H1 (cell line): Measurements from ENCODE around the gene IL18BP. TPM values are rescaled to one million over a fixed set of nuclear protein-coding genes. Genes with fewer than 3 reads are reported as not detected.

ENCODE experiments used
- CTCF ChIA-PET: fragments of 300-600 bp; sonication (Branson Sonifier 250); formaldehyde crosslinking; loops from one replicate; lab custom pipeline; 2021; ENCODE audit not compliant: partially characterized antibody; lab: Charles Lee
- POLR2A ChIA-PET: fragments of 300-600 bp; sonication (Branson Sonifier 250); formaldehyde crosslinking; loops from one replicate; lab custom pipeline; 2021; ENCODE audit warnings: inconsistent platforms; ENCODE audit not compliant: partially characterized antibody; lab: Charles Lee
- DNase-seq, 2 experiments: peaks; one replicate each; pipeline versions ENCODE4 v3.0.0 to v3.0.0-alpha.2; 2010 to 2022; ENCODE audit warnings: low spot score in 2 of 2, low read depth in 1 of 2, mixed read lengths in 1 of 2
- FAIRE-seq: peaks from 2 replicates; lab custom pipeline; 2011; peaks lifted over from hg19 to GRCh38; lab: Jason Lieb, UNC
- H2AFZ ChIP-seq: 2 replicates; pipeline ENCODE4 v1.8.1; 2012; ENCODE audit warnings: low read length, inconsistent platforms
- H2AK5ac ChIP-seq: 2 replicates; pipeline ENCODE4 v1.6.1; 2013; ENCODE audit warnings: low read depth, low read length
- H2BK120ac ChIP-seq: replicated peaks from 2 replicates; pipeline ENCODE3; 2013; ENCODE audit warnings: low read depth, low read length, inconsistent platforms
- H2BK12ac ChIP-seq: 2 replicates; pipeline ENCODE4 v1.6.1; 2013; ENCODE audit warnings: low read depth, low read length
- H2BK15ac ChIP-seq: 2 replicates; pipeline ENCODE4 v1.6.1; 2013; ENCODE audit warnings: low read length
- H2BK20ac ChIP-seq: 2 replicates; pipeline ENCODE4 v1.6.1; 2013; ENCODE audit warnings: low read length
- H2BK5ac ChIP-seq: 2 replicates; pipeline ENCODE4 v1.6.1; 2013; ENCODE audit warnings: low read depth, low read length
- H3K14ac ChIP-seq: 2 replicates; pipeline ENCODE4 v1.6.1; 2013; ENCODE audit warnings: inconsistent platforms; ENCODE audit not compliant: insufficient read length
- H3K18ac ChIP-seq: 2 replicates; pipeline ENCODE4 v1.6.1; 2013; ENCODE audit warnings: low read length; ENCODE audit errors: extremely low read depth
- H3K23ac ChIP-seq: 2 replicates; pipeline ENCODE4 v1.6.1; 2013; ENCODE audit warnings: inconsistent platforms; ENCODE audit not compliant: insufficient read length
- H3K23me2 ChIP-seq: 2 replicates; pipeline ENCODE4 v1.6.1; 2013; ENCODE audit warnings: low read depth, low read length
- H3K27ac ChIP-seq: 2 replicates; pipeline ENCODE4 v1.6.1; 2011; ENCODE audit warnings: low read depth, low read length, inconsistent platforms
- H3K27me3 ChIP-seq, 4 experiments: replicated peaks in 1 of 4; 1 replicate in 1 of 4; 2 replicates in 3 of 4; pipeline versions ENCODE4 v1.6.1 to v1.8.1; 2011 to 2013; ENCODE audit warnings: low read length in 3 of 4, mild to moderate bottlenecking in 3 of 4, inconsistent platforms in 2 of 4, mixed read lengths in 2 of 4, moderate library complexity in 1 of 4; ENCODE audit not compliant: control insufficient read depth in 3 of 4, insufficient read depth in 3 of 4; ENCODE audit errors: extremely low read depth in 1 of 4
- H3K36me3 ChIP-seq, 4 experiments: 2 replicates each; pipeline versions ENCODE4 v1.6.1 to v1.8.1; 2011 to 2013; ENCODE audit warnings: mild to moderate bottlenecking in 4 of 4, low read length in 3 of 4, moderate library complexity in 2 of 4, control low read depth in 1 of 4, inconsistent platforms in 1 of 4; ENCODE audit not compliant: insufficient read depth in 4 of 4, control insufficient read depth in 2 of 4
- H3K4ac ChIP-seq: replicated peaks from 2 replicates; pipeline ENCODE3; 2013; ENCODE audit warnings: low read length, low read depth, mixed read lengths, inconsistent platforms; ENCODE audit not compliant: insufficient read length
- H3K4me1 ChIP-seq, 4 experiments: replicated peaks in 1 of 4; 1 replicate in 1 of 4; 2 replicates in 3 of 4; pipeline versions ENCODE4 v1.6.1 to v1.8.1; 2011 to 2013; ENCODE audit warnings: low read length in 3 of 4, inconsistent platforms in 2 of 4, mixed read lengths in 1 of 4; ENCODE audit not compliant: insufficient read depth in 4 of 4, control insufficient read depth in 3 of 4
- H3K4me2 ChIP-seq, 2 experiments: 2 replicates each; pipeline versions ENCODE4 v1.6.1 to v1.8.1; 2011 to 2013; ENCODE audit warnings: low read depth in 2 of 2, low read length in 2 of 2, control low read depth in 1 of 2, inconsistent platforms in 1 of 2, mild to moderate bottlenecking in 1 of 2; ENCODE audit not compliant: insufficient read depth in 1 of 2
- H3K4me3 ChIP-seq, 4 experiments: fragments of 200-600, 300-600 bp in 1 of 4; sonication (generic), shearing (Covaris generic), sonication (Bioruptor Twin) in 1 of 4; 2 replicates each; pipeline versions ENCODE4 v1.5.1 to v1.8.1; 2011 to 2016; ENCODE audit warnings: low read length in 4 of 4, low read depth in 3 of 4, control low read depth in 2 of 4, inconsistent platforms in 2 of 4, mild to moderate bottlenecking in 2 of 4, mixed read lengths in 1 of 4, moderate library complexity in 1 of 4; ENCODE audit not compliant: insufficient read depth in 2 of 4; ENCODE audit errors: extremely low read depth in 1 of 4
- H3K56ac ChIP-seq: replicated peaks from 2 replicates; pipeline ENCODE3; 2013; ENCODE audit warnings: low read depth, mild to moderate bottlenecking, mixed read lengths, low read length, inconsistent platforms; ENCODE audit not compliant: insufficient read length
- H3K79me1 ChIP-seq: 2 replicates; pipeline ENCODE4 v1.6.1; 2013; ENCODE audit warnings: low read depth, low read length, control low read depth
- H3K79me2 ChIP-seq, 2 experiments: 2 replicates each; pipeline versions ENCODE4 v1.6.1 to v1.8.1; 2012 to 2013; ENCODE audit warnings: low read length in 2 of 2, mild to moderate bottlenecking in 2 of 2, inconsistent platforms in 1 of 2; ENCODE audit not compliant: insufficient read depth in 2 of 2, control insufficient read depth in 1 of 2
- H3K9ac ChIP-seq, 4 experiments: replicated peaks in 1 of 4; 1 replicate in 1 of 4; 2 replicates in 3 of 4; pipeline versions ENCODE4 v1.6.1 to v1.8.1; 2011 to 2013; ENCODE audit warnings: low read depth in 3 of 4, low read length in 3 of 4, control low read depth in 2 of 4, mild to moderate bottlenecking in 2 of 4, moderate library complexity in 2 of 4, inconsistent platforms in 1 of 4; ENCODE audit errors: extremely low read depth in 1 of 4
- H3K9me3 ChIP-seq, 2 experiments: 2 replicates each; pipeline versions ENCODE4 v1.6.1 to v1.8.1; 2012 to 2013; ENCODE audit warnings: mild to moderate bottlenecking in 2 of 2, moderate library complexity in 2 of 2, control low read depth in 1 of 2, inconsistent platforms in 1 of 2, low read depth in 1 of 2, low read length in 1 of 2, mixed read lengths in 1 of 2; ENCODE audit not compliant: insufficient read depth in 2 of 2
- H4K20me1 ChIP-seq, 2 experiments: replicated peaks in 1 of 2; 2 replicates each; pipeline versions ENCODE3 to v1.8.1; 2011 to 2013; ENCODE audit warnings: inconsistent platforms in 2 of 2, low read length in 2 of 2, mild to moderate bottlenecking in 1 of 2; ENCODE audit not compliant: insufficient read depth in 2 of 2, control insufficient read depth in 1 of 2
- H4K5ac ChIP-seq: 2 replicates; pipeline ENCODE4 v1.6.1; 2013; ENCODE audit warnings: low read length, low read depth, mixed read lengths, inconsistent platforms; ENCODE audit not compliant: insufficient read length
- H4K8ac ChIP-seq: 2 replicates; pipeline ENCODE4 v1.8.0; 2013; ENCODE audit warnings: mild to moderate bottlenecking, moderate library complexity, low read length, inconsistent platforms; ENCODE audit not compliant: insufficient read depth; ENCODE audit errors: extremely low read depth
- H4K91ac ChIP-seq: replicated peaks from 2 replicates; pipeline ENCODE3; 2013; ENCODE audit warnings: low read length, mixed read lengths, inconsistent platforms; ENCODE audit not compliant: insufficient read length
- ASH2L ChIP-seq: fragments of 200-600, 300-600 bp; sonication (generic); IDR thresholded peaks from one replicate; pipeline ENCODE4 v1.7.1; 2017; ENCODE audit warnings: low read length
- CBX8 ChIP-seq: fragments of 300-800, 300-1000 bp; sonication (generic); IDR thresholded peaks from 2 replicates; pipeline ENCODE4 v1.7.1; 2016; ENCODE audit warnings: low read depth, low read length, borderline replicate concordance
- CEBPB ChIP-seq: IDR thresholded peaks from 2 replicates; pipeline ENCODE4 v1.6.1; 2012; ENCODE audit warnings: low read depth, low read length
- GTF2F1 ChIP-seq: IDR thresholded peaks from 2 replicates; pipeline ENCODE4 v1.6.1; 2012; ENCODE audit warnings: low read depth, low read length, improper control_type of control experiment, borderline replicate concordance
- JUND ChIP-seq: IDR thresholded peaks from 2 replicates; pipeline ENCODE4 v1.6.1; 2011; ENCODE audit warnings: mild to moderate bottlenecking, improper control_type of control experiment, low read length
- KDM1A ChIP-seq: fragments of 200-600, 300-600 bp; sonication (generic); IDR thresholded peaks from 2 replicates; pipeline ENCODE4 v1.7.1; 2016; ENCODE audit warnings: mild to moderate bottlenecking, low read length, borderline replicate concordance
- MAFK ChIP-seq: IDR thresholded peaks from 2 replicates; pipeline ENCODE4 v1.6.1; 2012; ENCODE audit warnings: low read depth, mild to moderate bottlenecking, improper control_type of control experiment, low read length
- NRF1 ChIP-seq: IDR thresholded peaks from 2 replicates; pipeline ENCODE4 v1.6.1; 2011; ENCODE audit warnings: mild to moderate bottlenecking, low read depth, low read length, improper control_type of control experiment
- POLR2AphosphoS5 ChIP-seq: IDR thresholded peaks from 2 replicates; pipeline ENCODE4 v1.6.1; 2011; ENCODE audit warnings: low read depth, low read length
- RBBP5 ChIP-seq: IDR thresholded peaks from 2 replicates; pipeline ENCODE4 v1.7.1; 2012; ENCODE audit warnings: low read depth, mild to moderate bottlenecking, inconsistent platforms, low read length, moderate library complexity, borderline replicate concordance
- SIX5 ChIP-seq: IDR thresholded peaks from 2 replicates; pipeline ENCODE4 v1.6.1; 2011; ENCODE audit warnings: mild to moderate bottlenecking, low read depth, low read length
- SP1 ChIP-seq: IDR thresholded peaks from 2 replicates; pipeline ENCODE4 v1.6.1; 2011; ENCODE audit warnings: low read depth, low read length
- SP4 ChIP-seq: IDR thresholded peaks from 2 replicates; pipeline ENCODE4 v1.6.1; 2012; ENCODE audit warnings: low read length, inconsistent platforms
- TAF1 ChIP-seq: IDR thresholded peaks from 2 replicates; pipeline ENCODE4 v1.6.1; 2011; ENCODE audit warnings: mild to moderate bottlenecking, low read depth, low read length
- TCF12 ChIP-seq: IDR thresholded peaks from 2 replicates; pipeline ENCODE4 v1.6.1; 2011; ENCODE audit warnings: low read depth, mild to moderate bottlenecking, low read length
- TEAD4 ChIP-seq: IDR thresholded peaks from 2 replicates; pipeline ENCODE4 v1.6.1; 2012; ENCODE audit warnings: low read depth, low read length, inconsistent platforms, mixed read lengths
- ZNF274 ChIP-seq: IDR thresholded peaks from 2 replicates; pipeline ENCODE4 v1.7.0; 2012; ENCODE audit warnings: low read length, borderline replicate concordance; ENCODE audit errors: extremely low read depth
- WGBS, 2 experiments: shearing (Covaris generic) in 1 of 2; methylation state at CpG; one replicate each; pipeline versions ENCODE4 v1.1.6 to v1.1.7; 2013 to 2015; ENCODE audit warnings: low lambda C conversion rate in 2 of 2, mixed read lengths in 2 of 2, inconsistent platforms in 1 of 2, low coverage in 1 of 2, missing lambda C conversion rate in 1 of 2; ENCODE audit not compliant: insufficient replicate concordance in 2 of 2, insufficient coverage in 1 of 2, insufficient read length in 1 of 2; ENCODE audit errors: extremely low coverage in 1 of 2, missing lambda C conversion rate in 1 of 2; 5-methylcytosine and 5-hydroxymethylcytosine counted together
- polyA plus RNA-seq, 7 experiments: library from polyadenylated mRNA; depleted of rRNA in 3 of 7; stranded (reverse) in 5 of 7; unstranded in 2 of 7; fragments of >200 nt in 5 of 7; fragments of 200-250 nt in 2 of 7; gene quantifications; 1 replicate in 5 of 7; 2 replicates in 1 of 7; 4 replicates in 1 of 7; pipeline versions ENCODE4 v1.2.1 to v1.2.3, GENCODE V29; 2011 to 2013; ENCODE audit warnings: missing spikeins in 2 of 7, mixed read lengths in 2 of 7
- total RNA-seq: library from RNA; stranded (reverse); fragmentation: NEBNext Ultra II Directional; extraction: Animal tissue kit (Norgen Biotek cat#: 25700); gene quantifications from 2 replicates; pipeline ENCODE4 v1.2.1, GENCODE V29; 2021

IL18BP gene
- total and polyA plus RNA-seq, 2 of the 8 experiments (the other 6 are each of a cell fraction or from before 2014, with no cell fraction given) = 9.8 to 17.0 TPM

GRCh38 chr11:71987521-71987920 lies 11.2 kb upstream of the IL18BP start:
- Histone ChIP-seq H3K79me2 (no peaks in the 10 kb centered on the region), H2BK12ac (no peak overlapping the region), H3K36me3 (peaks cover 7 to 23% (median 14%) of the 10 kb centered on the region in 4 experiments), H3K23me2 (no peaks in the 10 kb centered on the region), H3K27me3 (no peaks in the 10 kb centered on the region), H3K27ac (no peak overlapping the region), H3K18ac (no peak overlapping the region), H2AFZ (no peak overlapping the region), H2BK5ac (no peak overlapping the region), H3K23ac (no peak overlapping the region), H2BK20ac (no peak overlapping the region), H2BK120ac (no peak overlapping the region), H3K14ac (no peak overlapping the region), H2AK5ac (no peak overlapping the region), H3K4me1 (no peaks in the 10 kb centered on the region), H4K20me1 (peaks cover 0 to 3% of the 10 kb centered on the region in 2 experiments), H4K5ac (no peak overlapping the region), H2BK15ac (no peak overlapping the region), H4K91ac (no peak overlapping the region), H3K9me3 (no peaks in the 10 kb centered on the region), H3K56ac (no peak overlapping the region), H3K9ac (no peak overlapping the region), H3K4me2 (no peak overlapping the region), H3K79me1 (no peaks in the 10 kb centered on the region), H4K8ac (no peak overlapping the region), H3K4ac (no peak overlapping the region), H3K4me3 (no peak overlapping the region)
- DNase-seq (no peak), FAIRE-seq (no peak)
- WGBS, 2 experiments = 48% methylated on average over 2 of the region's 2 CpGs; no CpG with 5 or more reads in 1 of the 2 experiments
- ChIA-PET POLR2A (interaction anchor here (1.0 to 1.5 kb wide), 4 partner anchors 9 to 15 kb away, joined by 3 to 5 read pairs (median 3); partner anchors contain the start of gene IL18BP), CTCF (interaction anchor here (1.1 to 5.4 kb wide), 4 partner anchors 10 to 57 kb away, joined by 3 to 54 read pairs (median 8); no protein-coding TSS in a partner anchor)
- TF ChIP-seq NRF1 = no peak
- no peak for TF ChIP-seq KDM1A
- no peak for TF ChIP-seq ZNF274
- no peak for TF ChIP-seq CBX8
- no peak for TF ChIP-seq TEAD4
- no peak for TF ChIP-seq MAFK
- TF ChIP-seq TAF1 = no peak
- no peak for TF ChIP-seq GTF2F1
- no peak for TF ChIP-seq CEBPB
- no peak for TF ChIP-seq JUND
- no peak for TF ChIP-seq SP1
- no peak for TF ChIP-seq TCF12
- TF ChIP-seq RBBP5 = no peak
- TF ChIP-seq POLR2AphosphoS5 = no peak
- no peak for TF ChIP-seq ASH2L
- TF ChIP-seq SIX5 = no peak
- TF ChIP-seq SP4 = no peak
